K562 (cell line): ENCODE data around the gene HRC. TPM values are rescaled to one million over a fixed set of nuclear protein-coding genes. Genes with fewer than 3 reads are reported as not detected.

Experiments
- BRD4 ChIP-seq: fragments of 200-600 bp; sonication (generic); IDR thresholded peaks from 2 replicates; pipeline ENCODE4 v1.6.1; 2017; ENCODE audit warnings: inconsistent platforms
- HDAC8 ChIP-seq: fragments of 450-650 bp; IDR thresholded peaks from 2 replicates; pipeline ENCODE4 v1.6.1; 2016; ENCODE audit warnings: mild to moderate bottlenecking, missing genetic modification characterization, moderate library complexity, missing compliant biosample characterization
- MAZ ChIP-seq, 2 experiments: fragments of 450-650 bp in 1 of 2; sonication (generic) in 1 of 2; formaldehyde crosslinking; IDR thresholded peaks in 1 of 2; conservative IDR thresholded peaks in 1 of 2; 2 replicates each; pipeline versions ENCODE4 v1.4.0 to v1.5.0; 2020; ENCODE audit warnings: mild to moderate bottlenecking in 1 of 2, missing genetic modification reagents in 1 of 2
- SRSF1 ChIP-seq: fragments of 200-400 bp; formaldehyde crosslinking; IDR thresholded peaks from 2 replicates; pipeline ENCODE4 v1.6.1; 2017; ENCODE audit warnings: mild to moderate bottlenecking, low read depth, low read length, moderate library complexity
- XRCC4 ChIP-seq: IDR thresholded peaks from one replicate; pipeline ENCODE4 v1.6.1; 2011; ENCODE audit not compliant: insufficient read depth, insufficient read length; ENCODE audit errors: extremely low read depth
- ZBTB1 ChIP-seq: sonication (generic); formaldehyde crosslinking; IDR thresholded peaks from 2 replicates; pipeline ENCODE4 v1.8.1; 2023; ENCODE audit warnings: missing genetic modification reagents, low read depth, mild to moderate bottlenecking, borderline replicate concordance
- ZBTB17 ChIP-seq: fragments of 450-650 bp; formaldehyde crosslinking; IDR thresholded peaks from 2 replicates; pipeline ENCODE4 v1.4.0; 2020; ENCODE audit warnings: mild to moderate bottlenecking
- polyA plus RNA-seq, 8 experiments: library from polyadenylated mRNA; depleted of rRNA in 4 of 8; stranded (reverse) in 5 of 8; unstranded in 3 of 8; fragments of >200 nt; fragmentation: Nextera tagmentation in 2 of 8; fragmentation: Illumina TruSeq in 1 of 8; extraction: Ambion mirVana in 2 of 8; extraction: Trizol in 1 of 8; gene quantifications; 2 replicates each; pipeline versions ENCODE4 v1.2.1 to v1.2.3, GENCODE V29; 2011 to 2014; ENCODE audit warnings: inconsistent platforms in 1 of 8, missing spikeins in 1 of 8
- total RNA-seq, 7 experiments: library from RNA; depleted of rRNA in 6 of 7; stranded (reverse); fragments of >200 nt in 6 of 7; fragmentation: Illumina TruSeq in 2 of 7; extraction: Trizol in 2 of 7; gene quantifications; 2 replicates each; pipeline versions ENCODE4 v1.2.1 to v1.2.3, GENCODE V29; 2011 to 2021; ENCODE audit warnings: low replicate concordance in 1 of 7
- TF ChIP-seq, protein P1 (sequence below): sonication (generic); formaldehyde crosslinking; IDR thresholded peaks from 2 replicates; pipeline ENCODE4 v1.8.1; 2023; ENCODE audit warnings: mild to moderate bottlenecking, missing genetic modification reagents
- TF ChIP-seq, protein P2 (sequence below): fragments of 250-450 bp; sonication (Bioruptor Pico); IDR thresholded peaks from 2 replicates; pipeline ENCODE4 v1.6.1; 2021; ENCODE audit warnings: mild to moderate bottlenecking
- TF ChIP-seq, protein P3 (sequence below): IDR thresholded peaks from 2 replicates; pipeline ENCODE4 v1.6.1; 2016; ENCODE audit warnings: missing genetic modification characterization, missing compliant biosample characterization
- TF ChIP-seq, protein P4 (sequence below), 2 experiments: fragments of 450-650 bp in 1 of 2; IDR thresholded peaks; 2 replicates each; pipeline ENCODE4 v1.6.1; 2011 to 2017; ENCODE audit warnings: low read depth in 2 of 2, antibody characterized with exemption in 1 of 2, borderline replicate concordance in 1 of 2, low read length in 1 of 2, mild to moderate bottlenecking in 1 of 2, mixed read lengths in 1 of 2; ENCODE audit not compliant: control insufficient read depth in 1 of 2
- TF ChIP-seq, protein P5 (sequence below): fragments of 450-650 bp; formaldehyde crosslinking; IDR thresholded peaks from 2 replicates; pipeline ENCODE4 v1.4.0; 2022; ENCODE audit warnings: mild to moderate bottlenecking, moderate library complexity

HRC gene
- total and polyA plus RNA-seq, 9 of the 15 experiments (the other 6 are each of a cell fraction or from before 2014, with no cell fraction given) = 0.66 to 18.7 (median 13.1) TPM

DNA sequence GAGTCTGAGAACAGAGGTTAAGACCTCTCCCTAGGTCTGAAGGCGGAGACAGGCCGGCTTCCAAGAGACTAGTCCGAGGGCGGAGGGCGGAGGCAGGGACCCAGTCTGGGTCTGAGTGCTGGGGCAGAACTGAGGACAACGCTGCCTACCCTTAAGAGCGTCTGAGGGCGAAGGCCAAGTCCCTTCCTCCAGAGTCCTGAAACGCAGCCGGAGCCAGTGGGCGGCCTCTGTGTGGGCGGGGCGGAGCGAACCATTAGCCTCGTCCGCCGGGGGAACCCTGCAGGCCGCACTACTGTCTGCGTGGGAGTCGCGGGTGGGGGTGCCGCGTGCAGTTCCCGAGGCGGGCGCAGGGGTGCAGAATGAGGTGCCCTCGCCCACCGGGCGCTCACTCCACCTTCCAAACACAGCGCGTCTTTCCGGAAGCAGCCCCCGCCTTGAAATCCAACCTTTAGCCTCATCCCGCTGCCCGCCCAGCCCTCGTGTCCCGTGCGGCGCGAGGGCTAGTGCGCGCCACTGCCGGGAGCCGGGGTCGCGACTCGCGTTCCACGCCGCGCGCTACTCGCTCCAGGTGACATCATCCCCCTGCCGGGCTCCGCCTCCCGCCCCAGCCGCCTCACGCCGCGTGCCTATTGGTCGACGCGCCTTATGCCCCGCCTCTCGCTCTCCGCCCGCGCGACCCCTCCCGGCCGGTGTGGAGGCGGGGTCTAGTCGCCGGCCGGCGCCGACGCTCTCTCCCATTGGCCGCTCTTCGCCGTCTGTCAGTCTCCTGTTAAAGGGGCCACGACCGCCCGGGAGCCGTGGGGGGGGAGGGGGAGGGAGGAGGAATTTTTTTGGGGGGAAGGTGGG is 36.4 kb downstream of the HRC start, which contains the start of gene C19orf73 (continued):
- TF ChIP-seq XRCC4 (no peak), HDAC8 (tag) (0 out of 2 replicates have a peak, but pooled peaks have one; percentile 77), MAZ (CRISPR knock-in tag; conservative IDR thresholded peaks at IDR 0.05 in 1 of 2, IDR thresholded peaks at IDR 0.05 in 1 of 2) (peak; percentile 93 to 99), ZBTB17 (CRISPR knock-in tag) (0 out of 2 replicates have a peak, but pooled peaks have one; percentile 44), ZBTB1 (CRISPR knock-in tag) (peak; percentile 74; the same call in 1 of the 2 replicates), BRD4 (peak; percentile 38; the same call in 1 of the 2 replicates), SRSF1 (no peak)
- TF ChIP-seq, protein P1, sequence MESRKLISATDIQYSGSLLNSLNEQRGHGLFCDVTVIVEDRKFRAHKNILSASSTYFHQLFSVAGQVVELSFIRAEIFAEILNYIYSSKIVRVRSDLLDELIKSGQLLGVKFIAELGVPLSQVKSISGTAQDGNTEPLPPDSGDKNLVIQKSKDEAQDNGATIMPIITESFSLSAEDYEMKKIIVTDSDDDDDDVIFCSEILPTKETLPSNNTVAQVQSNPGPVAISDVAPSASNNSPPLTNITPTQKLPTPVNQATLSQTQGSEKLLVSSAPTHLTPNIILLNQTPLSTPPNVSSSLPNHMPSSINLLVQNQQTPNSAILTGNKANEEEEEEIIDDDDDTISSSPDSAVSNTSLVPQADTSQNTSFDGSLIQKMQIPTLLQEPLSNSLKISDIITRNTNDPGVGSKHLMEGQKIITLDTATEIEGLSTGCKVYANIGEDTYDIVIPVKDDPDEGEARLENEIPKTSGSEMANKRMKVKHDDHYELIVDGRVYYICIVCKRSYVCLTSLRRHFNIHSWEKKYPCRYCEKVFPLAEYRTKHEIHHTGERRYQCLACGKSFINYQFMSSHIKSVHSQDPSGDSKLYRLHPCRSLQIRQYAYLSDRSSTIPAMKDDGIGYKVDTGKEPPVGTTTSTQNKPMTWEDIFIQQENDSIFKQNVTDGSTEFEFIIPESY = peak; percentile 73; the same call in 1 of the 2 replicates
- TF ChIP-seq, protein P2, sequence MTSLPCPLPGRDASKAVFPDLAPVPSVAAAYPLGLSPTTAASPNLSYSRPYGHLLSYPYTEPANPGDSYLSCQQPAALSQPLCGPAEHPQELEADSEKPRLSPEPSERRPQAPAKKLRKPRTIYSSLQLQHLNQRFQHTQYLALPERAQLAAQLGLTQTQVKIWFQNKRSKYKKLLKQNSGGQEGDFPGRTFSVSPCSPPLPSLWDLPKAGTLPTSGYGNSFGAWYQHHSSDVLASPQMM (CRISPR knock-in tag) = no peak
- TF ChIP-seq, protein P3, sequence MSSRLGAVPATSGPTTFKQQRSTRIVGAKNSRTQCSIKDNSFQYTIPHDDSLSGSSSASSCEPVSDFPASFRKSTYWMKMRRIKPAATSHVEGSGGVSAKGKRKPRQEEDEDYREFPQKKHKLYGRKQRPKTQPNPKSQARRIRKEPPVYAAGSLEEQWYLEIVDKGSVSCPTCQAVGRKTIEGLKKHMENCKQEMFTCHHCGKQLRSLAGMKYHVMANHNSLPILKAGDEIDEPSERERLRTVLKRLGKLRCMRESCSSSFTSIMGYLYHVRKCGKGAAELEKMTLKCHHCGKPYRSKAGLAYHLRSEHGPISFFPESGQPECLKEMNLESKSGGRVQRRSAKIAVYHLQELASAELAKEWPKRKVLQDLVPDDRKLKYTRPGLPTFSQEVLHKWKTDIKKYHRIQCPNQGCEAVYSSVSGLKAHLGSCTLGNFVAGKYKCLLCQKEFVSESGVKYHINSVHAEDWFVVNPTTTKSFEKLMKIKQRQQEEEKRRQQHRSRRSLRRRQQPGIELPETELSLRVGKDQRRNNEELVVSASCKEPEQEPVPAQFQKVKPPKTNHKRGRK (tag) = no peak
- TF ChIP-seq, protein P4, sequence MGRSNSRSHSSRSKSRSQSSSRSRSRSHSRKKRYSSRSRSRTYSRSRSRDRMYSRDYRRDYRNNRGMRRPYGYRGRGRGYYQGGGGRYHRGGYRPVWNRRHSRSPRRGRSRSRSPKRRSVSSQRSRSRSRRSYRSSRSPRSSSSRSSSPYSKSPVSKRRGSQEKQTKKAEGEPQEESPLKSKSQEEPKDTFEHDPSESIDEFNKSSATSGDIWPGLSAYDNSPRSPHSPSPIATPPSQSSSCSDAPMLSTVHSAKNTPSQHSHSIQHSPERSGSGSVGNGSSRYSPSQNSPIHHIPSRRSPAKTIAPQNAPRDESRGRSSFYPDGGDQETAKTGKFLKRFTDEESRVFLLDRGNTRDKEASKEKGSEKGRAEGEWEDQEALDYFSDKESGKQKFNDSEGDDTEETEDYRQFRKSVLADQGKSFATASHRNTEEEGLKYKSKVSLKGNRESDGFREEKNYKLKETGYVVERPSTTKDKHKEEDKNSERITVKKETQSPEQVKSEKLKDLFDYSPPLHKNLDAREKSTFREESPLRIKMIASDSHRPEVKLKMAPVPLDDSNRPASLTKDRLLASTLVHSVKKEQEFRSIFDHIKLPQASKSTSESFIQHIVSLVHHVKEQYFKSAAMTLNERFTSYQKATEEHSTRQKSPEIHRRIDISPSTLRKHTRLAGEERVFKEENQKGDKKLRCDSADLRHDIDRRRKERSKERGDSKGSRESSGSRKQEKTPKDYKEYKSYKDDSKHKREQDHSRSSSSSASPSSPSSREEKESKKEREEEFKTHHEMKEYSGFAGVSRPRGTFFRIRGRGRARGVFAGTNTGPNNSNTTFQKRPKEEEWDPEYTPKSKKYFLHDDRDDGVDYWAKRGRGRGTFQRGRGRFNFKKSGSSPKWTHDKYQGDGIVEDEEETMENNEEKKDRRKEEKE (IDR thresholded peaks at IDR 0.05; ENCODE audit: borderline replicate concordance in 1 of 2, control insufficient read depth in 1 of 2, low read depth in 2 of 2, low read length in 1 of 2) = peak in 1 of 2 experiments; percentile 93; a peak in 2 of 4 replicates
- TF ChIP-seq, protein P5, sequence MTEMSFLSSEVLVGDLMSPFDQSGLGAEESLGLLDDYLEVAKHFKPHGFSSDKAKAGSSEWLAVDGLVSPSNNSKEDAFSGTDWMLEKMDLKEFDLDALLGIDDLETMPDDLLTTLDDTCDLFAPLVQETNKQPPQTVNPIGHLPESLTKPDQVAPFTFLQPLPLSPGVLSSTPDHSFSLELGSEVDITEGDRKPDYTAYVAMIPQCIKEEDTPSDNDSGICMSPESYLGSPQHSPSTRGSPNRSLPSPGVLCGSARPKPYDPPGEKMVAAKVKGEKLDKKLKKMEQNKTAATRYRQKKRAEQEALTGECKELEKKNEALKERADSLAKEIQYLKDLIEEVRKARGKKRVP (CRISPR knock-in tag) = no peak
